ENCODE results near the gene USP13. TPM values are rescaled to one million over a fixed set of nuclear protein-coding genes. Genes with fewer than 3 reads are reported as not detected.

Gene USP13
- total and polyA plus RNA-seq, 10 of the 15 experiments (the other 5 are each of a cell fraction or from before 2014, with no cell fraction given) = 3.2 to 20.8 (median 9.0) TPM

DNA sequence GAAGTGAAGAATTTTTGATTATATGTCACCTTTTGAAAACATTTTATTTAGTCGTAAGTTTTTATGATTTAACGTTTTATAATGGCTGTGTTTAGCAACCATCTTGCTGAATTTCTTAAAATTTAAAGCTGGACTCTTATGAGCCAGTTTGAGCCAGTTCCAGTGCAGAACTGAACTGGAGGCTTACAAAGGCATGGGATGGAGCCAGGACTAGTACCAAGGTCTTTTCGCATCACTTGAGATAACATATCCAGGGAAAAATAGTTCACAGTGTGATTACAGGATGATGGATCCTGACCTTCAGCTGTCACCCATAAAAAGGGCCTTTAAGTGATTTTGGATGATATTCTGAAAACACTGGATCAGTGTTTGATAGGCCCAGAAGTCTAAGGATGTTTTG lies 51.0 kb downstream of the USP13 start:
- POLR2A ChIA-PET = interaction anchor here (0.9 to 1.1 kb wide), 2 partner anchors 16 to 22 kb away, joined by 3 read pairs; no protein-coding TSS in a partner anchor

More for the DNA sequence above, 51.0 kb downstream of the USP13 start:
- FAIRE-seq = no peak
- Histone ChIP-seq H3K27me3 (replicated peaks in 1 of 2; ENCODE audit: control insufficient read depth in 2 of 2, insufficient read depth in 2 of 2, low read length in 1 of 2) (no peaks in the 10 kb centered on the region), H4K20me1 (ENCODE audit: control insufficient read depth, insufficient read depth) (no peaks in the 10 kb centered on the region), H3K4me1 (ENCODE audit: control insufficient read depth, insufficient read depth, low read length) (no peaks in the 10 kb centered on the region), H3K9me3 (replicated peaks; ENCODE audit: control insufficient read depth, insufficient read depth, low read length) (no peaks in the 10 kb centered on the region), H3K79me2 (ENCODE audit: control insufficient read depth, insufficient read depth, low read length) (no peaks in the 10 kb centered on the region), H3K9ac (ENCODE audit: control insufficient read depth, insufficient read depth, low read length) (no peak overlapping the region), H3K36me3 (ENCODE audit: control insufficient read depth in 2 of 2, insufficient read depth in 2 of 2, low read length in 1 of 2) (peaks cover 0 to 3% of the 10 kb centered on the region in 2 experiments; a peak in 2 of 4 replicates), H3K27ac (ENCODE audit: control insufficient read depth, insufficient read depth) (no peak overlapping the region), H2AFZ (ENCODE audit: control insufficient read depth, low read depth, low read length) (no peak overlapping the region), H3K4me3 (no peak overlapping the region), H3K4me2 (ENCODE audit: control insufficient read depth, insufficient read depth) (no peak overlapping the region)
- ChIA-PET CTCF (interaction anchor here (0.7 to 1.2 kb wide), 2 partner anchors 16 to 54 kb away, joined by 3 to 4 read pairs; no protein-coding TSS in a partner anchor), SMC1A (ENCODE audit: uncharacterized antibody, unreplicated experiment) (no interaction called here), RAD21 (ENCODE audit: unreplicated experiment) (no interaction called here)
- WGBS (ENCODE audit: insufficient coverage, insufficient replicate concordance, low lambda C conversion rate, missing lambda C conversion rate) = 98% methylated on average over 3 of the region's 3 CpGs
- in situ Hi-C loops (cut with MboI) = no loop called here
- DNase-seq (ENCODE audit: low read depth, low spot score) = no peak
- BruUV-seq (replicated peaks) = no TSS peak
- no peak for ATAC-seq
- intact Hi-C loops (cut with micrococcal nuclease; ENCODE audit: unreplicated experiment) = no loop called here
- no peak for TF ChIP-seq FOS (IDR thresholded peaks at IDR 0.05; ENCODE audit: borderline replicate concordance, extremely low read depth, insufficient read length)
- no peak for TF ChIP-seq MEF2B (IDR thresholded peaks at IDR 0.05; ENCODE audit: partially characterized antibody, poor library complexity, severe bottlenecking)
- TF ChIP-seq, protein P1, sequence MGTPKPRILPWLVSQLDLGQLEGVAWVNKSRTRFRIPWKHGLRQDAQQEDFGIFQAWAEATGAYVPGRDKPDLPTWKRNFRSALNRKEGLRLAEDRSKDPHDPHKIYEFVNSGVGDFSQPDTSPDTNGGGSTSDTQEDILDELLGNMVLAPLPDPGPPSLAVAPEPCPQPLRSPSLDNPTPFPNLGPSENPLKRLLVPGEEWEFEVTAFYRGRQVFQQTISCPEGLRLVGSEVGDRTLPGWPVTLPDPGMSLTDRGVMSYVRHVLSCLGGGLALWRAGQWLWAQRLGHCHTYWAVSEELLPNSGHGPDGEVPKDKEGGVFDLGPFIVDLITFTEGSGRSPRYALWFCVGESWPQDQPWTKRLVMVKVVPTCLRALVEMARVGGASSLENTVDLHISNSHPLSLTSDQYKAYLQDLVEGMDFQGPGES (IDR thresholded peaks at IDR 0.05) = no peak
- no peak for TF ChIP-seq POLR2AphosphoS5 (IDR thresholded peaks at IDR 0.05; ENCODE audit: low read length)
- TF ChIP-seq POLR2A (IDR thresholded peaks at IDR 0.05; ENCODE audit: low read depth, low read length) = no peak
- no peak for TF ChIP-seq JUNB (IDR thresholded peaks at IDR 0.05)
- TF ChIP-seq FOXK2 (IDR thresholded peaks at IDR 0.05) = no peak
- no peak for TF ChIP-seq CHD4 (IDR thresholded peaks at IDR 0.05)
- TF ChIP-seq, protein P2, sequence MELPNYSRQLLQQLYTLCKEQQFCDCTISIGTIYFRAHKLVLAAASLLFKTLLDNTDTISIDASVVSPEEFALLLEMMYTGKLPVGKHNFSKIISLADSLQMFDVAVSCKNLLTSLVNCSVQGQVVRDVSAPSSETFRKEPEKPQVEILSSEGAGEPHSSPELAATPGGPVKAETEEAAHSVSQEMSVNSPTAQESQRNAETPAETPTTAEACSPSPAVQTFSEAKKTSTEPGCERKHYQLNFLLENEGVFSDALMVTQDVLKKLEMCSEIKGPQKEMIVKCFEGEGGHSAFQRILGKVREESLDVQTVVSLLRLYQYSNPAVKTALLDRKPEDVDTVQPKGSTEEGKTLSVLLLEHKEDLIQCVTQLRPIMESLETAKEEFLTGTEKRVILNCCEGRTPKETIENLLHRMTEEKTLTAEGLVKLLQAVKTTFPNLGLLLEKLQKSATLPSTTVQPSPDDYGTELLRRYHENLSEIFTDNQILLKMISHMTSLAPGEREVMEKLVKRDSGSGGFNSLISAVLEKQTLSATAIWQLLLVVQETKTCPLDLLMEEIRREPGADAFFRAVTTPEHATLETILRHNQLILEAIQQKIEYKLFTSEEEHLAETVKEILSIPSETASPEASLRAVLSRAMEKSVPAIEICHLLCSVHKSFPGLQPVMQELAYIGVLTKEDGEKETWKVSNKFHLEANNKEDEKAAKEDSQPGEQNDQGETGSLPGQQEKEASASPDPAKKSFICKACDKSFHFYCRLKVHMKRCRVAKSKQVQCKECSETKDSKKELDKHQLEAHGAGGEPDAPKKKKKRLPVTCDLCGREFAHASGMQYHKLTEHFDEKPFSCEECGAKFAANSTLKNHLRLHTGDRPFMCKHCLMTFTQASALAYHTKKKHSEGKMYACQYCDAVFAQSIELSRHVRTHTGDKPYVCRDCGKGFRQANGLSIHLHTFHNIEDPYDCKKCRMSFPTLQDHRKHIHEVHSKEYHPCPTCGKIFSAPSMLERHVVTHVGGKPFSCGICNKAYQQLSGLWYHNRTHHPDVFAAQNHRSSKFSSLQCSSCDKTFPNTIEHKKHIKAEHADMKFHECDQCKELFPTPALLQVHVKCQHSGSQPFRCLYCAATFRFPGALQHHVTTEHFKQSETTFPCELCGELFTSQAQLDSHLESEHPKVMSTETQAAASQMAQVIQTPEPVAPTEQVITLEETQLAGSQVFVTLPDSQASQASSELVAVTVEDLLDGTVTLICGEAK (IDR thresholded peaks at IDR 0.05; ENCODE audit: borderline replicate concordance) = no peak
- TF ChIP-seq GATAD2B (conservative IDR thresholded peaks at IDR 0.05; ENCODE audit: low read depth) = no peak
